ENCODE measurements around the gene CYP26A1. TPM values are rescaled to one million over a fixed set of nuclear protein-coding genes. Genes with fewer than 3 reads are reported as not detected.

CYP26A1 gene
- total RNA-seq, 1 donor from 2014 or later = not detected

DNA sequence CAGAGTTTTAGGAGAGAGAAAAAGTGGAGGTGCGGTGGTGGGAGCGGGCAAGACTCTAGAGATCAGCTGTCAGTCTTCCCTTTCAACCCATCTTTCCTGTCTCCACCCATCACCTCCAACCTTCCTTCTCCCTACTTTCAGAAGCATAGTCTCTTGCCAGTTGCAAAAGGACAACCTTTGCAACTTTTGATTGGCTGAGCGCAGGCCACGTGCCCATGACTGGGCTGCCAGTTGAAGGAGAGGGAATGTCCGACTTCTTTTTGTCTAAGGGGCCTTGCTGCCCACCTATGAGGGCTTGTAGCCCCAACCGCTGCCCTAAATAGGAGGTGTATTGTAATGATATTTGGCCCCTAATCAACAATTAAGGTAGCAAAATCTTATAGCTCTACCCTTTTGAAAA lies 12.6 kb downstream of the CYP26A1 start:
- no peaks in the 10 kb centered on the region for H3K36me3 ChIP-seq (ENCODE audit: control insufficient read depth, insufficient read depth, low read length)
- TF ChIP-seq, protein P1, sequence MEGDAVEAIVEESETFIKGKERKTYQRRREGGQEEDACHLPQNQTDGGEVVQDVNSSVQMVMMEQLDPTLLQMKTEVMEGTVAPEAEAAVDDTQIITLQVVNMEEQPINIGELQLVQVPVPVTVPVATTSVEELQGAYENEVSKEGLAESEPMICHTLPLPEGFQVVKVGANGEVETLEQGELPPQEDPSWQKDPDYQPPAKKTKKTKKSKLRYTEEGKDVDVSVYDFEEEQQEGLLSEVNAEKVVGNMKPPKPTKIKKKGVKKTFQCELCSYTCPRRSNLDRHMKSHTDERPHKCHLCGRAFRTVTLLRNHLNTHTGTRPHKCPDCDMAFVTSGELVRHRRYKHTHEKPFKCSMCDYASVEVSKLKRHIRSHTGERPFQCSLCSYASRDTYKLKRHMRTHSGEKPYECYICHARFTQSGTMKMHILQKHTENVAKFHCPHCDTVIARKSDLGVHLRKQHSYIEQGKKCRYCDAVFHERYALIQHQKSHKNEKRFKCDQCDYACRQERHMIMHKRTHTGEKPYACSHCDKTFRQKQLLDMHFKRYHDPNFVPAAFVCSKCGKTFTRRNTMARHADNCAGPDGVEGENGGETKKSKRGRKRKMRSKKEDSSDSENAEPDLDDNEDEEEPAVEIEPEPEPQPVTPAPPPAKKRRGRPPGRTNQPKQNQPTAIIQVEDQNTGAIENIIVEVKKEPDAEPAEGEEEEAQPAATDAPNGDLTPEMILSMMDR (IDR thresholded peaks at IDR 0.05; ENCODE audit: insufficient read depth, low read length, poor library complexity, severe bottlenecking) = no peak
- no peak overlapping the region for H3K4me3 ChIP-seq (ENCODE audit: low read depth, low read length)
- no peaks in the 10 kb centered on the region for H3K27me3 ChIP-seq (ENCODE audit: control insufficient read depth, insufficient read depth, low read length)
- no peak for DNase-seq (ENCODE audit: low read depth)

DNA sequence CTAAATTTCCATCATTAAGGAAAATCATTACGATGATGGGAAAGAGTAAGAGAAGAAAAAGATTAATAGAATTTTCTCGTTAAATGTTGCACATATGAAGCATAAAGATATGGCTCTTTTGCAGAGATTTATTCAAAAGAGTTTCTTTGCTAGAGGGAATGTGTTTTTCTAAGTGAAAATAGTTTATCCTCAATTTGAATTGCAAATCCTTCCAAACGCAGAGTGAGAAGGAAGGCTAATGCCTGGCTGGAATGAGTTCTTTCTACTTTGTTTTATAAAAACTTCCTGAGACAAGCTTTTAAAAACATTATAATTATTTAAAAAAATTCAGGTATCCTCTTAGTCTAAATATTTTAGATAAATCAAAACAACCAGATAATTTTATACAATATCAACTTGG lies 14.2 kb downstream of the CYP26A1 start:
- no peaks in the 10 kb centered on the region for H3K27me3 ChIP-seq (ENCODE audit: control insufficient read depth, insufficient read depth, low read length)
- DNase-seq (ENCODE audit: low read depth) = no peak
- no peaks in the 10 kb centered on the region for H3K36me3 ChIP-seq (ENCODE audit: control insufficient read depth, insufficient read depth, low read length)
- no peak overlapping the region for H3K4me3 ChIP-seq (ENCODE audit: low read depth, low read length)
- TF ChIP-seq, protein P1 (IDR thresholded peaks at IDR 0.05; ENCODE audit: insufficient read depth, low read length, poor library complexity, severe bottlenecking) = no peak

DNA sequence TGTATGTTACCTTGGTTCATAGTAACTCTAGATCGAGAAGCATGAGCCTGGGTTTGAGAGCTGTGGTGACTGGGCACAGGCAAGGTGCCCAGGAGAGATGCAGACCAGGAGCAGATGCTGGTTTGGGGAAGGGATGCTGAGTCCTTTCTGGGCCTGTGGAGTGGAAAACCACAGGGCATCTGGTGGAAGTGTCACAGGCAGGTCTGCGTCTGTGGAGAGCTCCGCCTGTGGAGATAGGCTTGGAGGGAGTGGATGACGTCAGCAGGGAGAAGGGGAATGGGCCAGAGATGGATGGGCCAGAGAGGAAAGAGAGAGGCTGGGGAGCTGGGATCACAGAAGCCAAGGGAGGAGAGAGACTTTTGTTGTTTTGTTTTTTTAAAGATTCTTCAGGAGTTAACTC lies 14.8 kb downstream of the CYP26A1 start:
- no peak overlapping the region for H3K4me3 ChIP-seq (ENCODE audit: low read depth, low read length)
- no peak for DNase-seq (ENCODE audit: low read depth)
- TF ChIP-seq, protein P1 (IDR thresholded peaks at IDR 0.05; ENCODE audit: insufficient read depth, low read length, poor library complexity, severe bottlenecking) = no peak

DNA sequence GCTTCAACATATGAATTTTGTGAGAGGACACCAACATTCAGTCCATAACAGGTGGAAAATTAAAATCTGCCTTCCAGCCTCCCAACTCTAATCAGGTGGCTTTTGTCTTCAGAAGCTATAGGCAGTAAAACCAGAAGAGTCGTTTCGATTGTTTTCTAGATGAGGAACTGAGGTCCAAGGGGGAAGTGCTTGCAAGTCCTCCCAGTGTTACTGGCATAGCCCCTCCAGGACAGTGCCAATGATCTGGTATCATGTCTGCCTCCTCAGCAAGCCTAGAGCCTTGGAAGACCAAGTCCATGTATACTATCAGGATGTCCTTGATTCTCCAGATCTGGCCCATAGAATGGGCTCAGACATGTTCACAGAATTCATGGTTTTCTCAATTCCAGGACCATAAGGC lies 16.9 kb downstream of the CYP26A1 start:
- no peak for DNase-seq (ENCODE audit: low read depth)
- Histone ChIP-seq H3K36me3 (ENCODE audit: control insufficient read depth, insufficient read depth, low read length) (no peaks in the 10 kb centered on the region), H3K4me3 (ENCODE audit: low read depth, low read length) (no peak overlapping the region), H3K27me3 (ENCODE audit: control insufficient read depth, insufficient read depth, low read length) (no peaks in the 10 kb centered on the region)
- TF ChIP-seq, protein P1 (IDR thresholded peaks at IDR 0.05; ENCODE audit: insufficient read depth, low read length, poor library complexity, severe bottlenecking) = no peak

More for the DNA sequence above, 14.8 kb downstream of the CYP26A1 start:
- Histone ChIP-seq H3K27me3 (ENCODE audit: control insufficient read depth, insufficient read depth, low read length) (no peaks in the 10 kb centered on the region), H3K36me3 (ENCODE audit: control insufficient read depth, insufficient read depth, low read length) (no peaks in the 10 kb centered on the region)

- no peaks in the 10 kb centered on the region for H3K27me3 ChIP-seq (ENCODE audit: control insufficient read depth, insufficient read depth, low read length)
- no peaks in the 10 kb centered on the region for H3K36me3 ChIP-seq (ENCODE audit: control insufficient read depth, insufficient read depth, low read length)
- DNase-seq (ENCODE audit: low read depth) = no peak
- TF ChIP-seq, protein P1 (IDR thresholded peaks at IDR 0.05; ENCODE audit: insufficient read depth, low read length, poor library complexity, severe bottlenecking) = no peak
- H3K4me3 ChIP-seq (ENCODE audit: low read depth, low read length) = no peak overlapping the region
Observed at GRCh38 chr10:93091960-93092359, 18.3 kb downstream of the CYP26A1 start.

DNA sequence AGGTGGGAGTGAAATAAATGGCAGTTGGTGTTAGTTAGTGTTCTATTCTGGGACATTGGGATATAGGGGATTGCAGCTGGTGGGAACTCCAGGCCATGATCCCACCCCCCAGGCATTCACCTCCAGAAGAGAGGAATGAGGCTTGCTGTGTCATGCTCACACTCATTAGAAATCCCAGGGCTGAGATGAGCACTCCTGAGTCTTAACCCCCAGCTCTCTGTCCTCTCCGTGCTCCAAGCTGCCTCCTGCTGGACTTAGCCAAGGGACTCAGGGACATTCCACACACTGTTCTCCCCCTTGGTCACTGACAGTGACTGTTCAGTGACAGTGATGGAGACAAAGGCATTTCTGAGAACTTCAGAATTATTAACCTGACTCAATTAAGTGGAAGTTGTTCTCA lies 21.5 kb downstream of the CYP26A1 start:
- TF ChIP-seq, protein P1 (IDR thresholded peaks at IDR 0.05; ENCODE audit: insufficient read depth, low read length, poor library complexity, severe bottlenecking) = no peak
- no peak overlapping the region for H3K4me3 ChIP-seq (ENCODE audit: low read depth, low read length)
- H3K27me3 ChIP-seq (ENCODE audit: control insufficient read depth, insufficient read depth, low read length) = no peaks in the 10 kb centered on the region
- DNase-seq (ENCODE audit: low read depth) = no peak
- H3K36me3 ChIP-seq (ENCODE audit: control insufficient read depth, insufficient read depth, low read length) = no peaks in the 10 kb centered on the region

Measured in kidney epithelial cell (primary cell).